T-helper 1 cell treated with Interleukin-12 subunit alpha and Interleukin-12 subunit beta and Interleukin-4 antibody, amounts not matched to agents 30 ng/mL and 1 ng/mL, for 36 hours (primary cell): ENCODE results near the gene CARD16. TPM values are rescaled to one million over a fixed set of nuclear protein-coding genes. Genes with fewer than 3 reads are reported as not detected.

ENCODE experiments used
- intact Hi-C: fragments of 100-400 bp; cut with micrococcal nuclease; formaldehyde crosslinking; loops from one replicate; pipeline ENCODE4 v1.15.1; 2024
- total RNA-seq: library from RNA; stranded (reverse); gene quantifications from 2 replicates; pipeline ENCODE4 v1.2.3, GENCODE V29; 2022

CARD16 gene
- total RNA-seq, 1 donor from 2014 or later, result 70.4 TPM

GRCh38 chr11:105051559-105051958 lies 6.4 kb upstream of the CARD16 start:
- intact Hi-C loops, result no loop called here

GRCh38 chr11:105049481-105049880 lies 4.3 kb upstream of the CARD16 start:
- intact Hi-C loops, result loop anchor here (5.0 kb wide), 3 partner anchors 252 to 973 kb away; partner anchors contain the start of gene MSANTD4

GRCh38 chr11:105046898-105047579 lies 1.9 kb upstream of the CARD16 start:
- intact Hi-C loops, result loop anchor here (5.0 kb wide), 3 partner anchors 250 to 975 kb away; partner anchors contain the start of gene MSANTD4

- intact Hi-C loops, result loop anchor here (1.0 to 5.0 kb wide), 7 partner anchors 10 to 977 kb away; partner anchors contain the start of genes CASP1, CASP4 and MSANTD4
Measured at GRCh38 chr11:105045676-105046296, 651 bp upstream of the CARD16 start.

GRCh38 chr11:105042178-105042577 lies 3.0 kb downstream of the CARD16 start:
- intact Hi-C loops, result no loop called here

- intact Hi-C loops, result no loop called here
Measured at GRCh38 chr11:105040703-105041102, 4.4 kb downstream of the CARD16 start.

- intact Hi-C loops, result loop anchor here (1.0 to 5.0 kb wide), 4 partner anchors 10 to 1042 kb away; partner anchors contain the start of genes AASDHPPT, CARD16 and KBTBD3
Measured at GRCh38 chr11:105034813-105035620, 10.1 kb downstream of the CARD16 start, which contains the start of gene CASP1. CASP1 (minus strand) TSS chr11:105035144; CDS start chr11:105035113, 31 bp downstream.

- intact Hi-C loops, result loop anchor here (2.0 to 5.0 kb wide), 3 partner anchors 66 to 1043 kb away; partner anchors contain the start of genes AASDHPPT and KBTBD3
Measured at GRCh38 chr11:105034388-105034787, 10.7 kb downstream of the CARD16 start.

- intact Hi-C loops, result loop anchor here (1.0 to 5.0 kb wide), 4 partner anchors 65 to 1044 kb away; partner anchors contain the start of genes AASDHPPT, CASP4 and KBTBD3
Measured at GRCh38 chr11:105033781-105034180, 11.4 kb downstream of the CARD16 start.

- intact Hi-C loops, result loop anchor here (1.0 to 5.0 kb wide), 2 partner anchors 65 to 1044 kb away; partner anchors contain the start of genes AASDHPPT, CASP4 and KBTBD3
Measured at GRCh38 chr11:105033343-105033742, 11.8 kb downstream of the CARD16 start.

- intact Hi-C loops, result loop anchor here (5.0 kb wide), 1 partner anchor 1045 kb away; the partner anchor contains the start of genes AASDHPPT and KBTBD3
Measured at GRCh38 chr11:105032495-105032894, 12.6 kb downstream of the CARD16 start.

GRCh38 chr11:105027678-105028077 lies 17.5 kb downstream of the CARD16 start:
- intact Hi-C loops, result no loop called here

GRCh38 chr11:105024394-105024793 lies 20.7 kb downstream of the CARD16 start:
- intact Hi-C loops, result no loop called here

GRCh38 chr11:105023003-105023402 lies 22.1 kb downstream of the CARD16 start, which contains the start of gene CASP5:
CASP5 (minus strand) TSS chr11:105023168; CDS start chr11:105023136, 32 bp downstream.
- intact Hi-C loops, result no loop called here

GRCh38 chr11:105022527-105022926 lies 22.6 kb downstream of the CARD16 start:
- intact Hi-C loops, result no loop called here

GRCh38 chr11:105007463-105007862 lies 37.7 kb downstream of the CARD16 start:
- intact Hi-C loops, result no loop called here

GRCh38 chr11:105005451-105005845 lies 39.7 kb downstream of the CARD16 start:
- intact Hi-C loops, result no loop called here

GRCh38 chr11:105004021-105004420 lies 41.1 kb downstream of the CARD16 start:
- intact Hi-C loops, result loop anchor here (5.0 kb wide), 3 partner anchors 452 to 1322 kb away; no protein-coding TSS in a partner anchor

- intact Hi-C loops, result loop anchor here (5.0 kb wide), 3 partner anchors 451 to 1321 kb away; no protein-coding TSS in a partner anchor
Measured at GRCh38 chr11:105003151-105003550, 42.0 kb downstream of the CARD16 start.

GRCh38 chr11:105000797-105001196 lies 44.3 kb downstream of the CARD16 start:
- intact Hi-C loops, result loop anchor here (1.0 to 5.0 kb wide), 6 partner anchors 54 to 1318 kb away; no protein-coding TSS in a partner anchor

- intact Hi-C loops, result loop anchor here (1.0 to 5.0 kb wide), 6 partner anchors 53 to 1318 kb away; no protein-coding TSS in a partner anchor
Measured at GRCh38 chr11:105000167-105000566, 45.0 kb downstream of the CARD16 start.
